Heart right ventricle (tissue), 16 donors: ENCODE data around the gene MMP25. TPM values are rescaled to one million over a fixed set of nuclear protein-coding genes. Genes with fewer than 3 reads are reported as not detected.

Experiments used
- ATAC-seq, 8 donors: fragments of 200-7000 bp; cut with Tn5 transposase; one replicate each; pipeline ENCODE4 v1.9.1; 2020; ENCODE audit warnings: mild to moderate bottlenecking in 8 of 8, moderate library complexity in 8 of 8, moderate number of reproducible peaks in 1 of 8
- DNase-seq, 2 donors: peaks; one replicate each; pipeline ENCODE4 v3.0.0-alpha.2; 2020
- H3K27ac ChIP-seq, 10 donors: fragments of 200-600 bp; sonication (generic) in 2 of 10; one replicate each; pipeline versions ENCODE4 v1.5.0 to v1.8.0; 2020 to 2022; ENCODE audit warnings: mild to moderate bottlenecking in 3 of 10
- H3K27me3 ChIP-seq, 7 donors: fragments of 200-600 bp; one replicate each; pipeline ENCODE4 v1.8.0; 2021 to 2022; ENCODE audit warnings: mild to moderate bottlenecking in 2 of 7
- H3K36me3 ChIP-seq, 9 donors: fragments of 200-600 bp; sonication (generic) in 1 of 9; one replicate each; pipeline versions ENCODE4 v1.5.0 to v1.8.0; 2020 to 2022; ENCODE audit warnings: mild to moderate bottlenecking in 2 of 9
- H3K4me1 ChIP-seq, 9 donors: fragments of 200-600 bp; sonication (generic) in 1 of 9; one replicate each; pipeline versions ENCODE4 v1.5.0 to v1.8.0; 2020 to 2022; ENCODE audit warnings: mild to moderate bottlenecking in 4 of 9
- H3K4me3 ChIP-seq, 10 donors: fragments of 200-600 bp; sonication (generic) in 2 of 10; one replicate each; pipeline versions ENCODE4 v1.5.0 to v1.8.0; 2020 to 2022; ENCODE audit warnings: mild to moderate bottlenecking in 7 of 10, moderate library complexity in 2 of 10
- H3K9me3 ChIP-seq, 11 donors: fragments of 200-600 bp in 10 of 11; sonication (generic) in 2 of 11; one replicate each; pipeline versions ENCODE4 v1.5.0 to v1.8.0; 2013 to 2022; ENCODE audit warnings: mild to moderate bottlenecking in 2 of 11, control low read depth in 1 of 11, moderate library complexity in 1 of 11
- CTCF ChIP-seq, 9 donors: fragments of 200-600 bp; sonication (generic) in 2 of 9; IDR thresholded peaks; one replicate each; pipeline versions ENCODE4 v1.5.0 to v1.8.0; 2021 to 2022; ENCODE audit warnings: antibody characterized with exemption in 9 of 9, mild to moderate bottlenecking in 5 of 9, moderate library complexity in 1 of 9
- WGBS, 2 donors: extraction: QIAGEN DNeasy Blood & Tissue Kit; methylation state at CpG; one replicate each; pipeline ENCODE4 v1.1.7; 2013; ENCODE audit warnings: inconsistent platforms in 1 of 2; 5-methylcytosine and 5-hydroxymethylcytosine counted together
- intact Hi-C, 10 donors: fragments of 100-400 bp; cut with DNase I; formaldehyde crosslinking; loops; one replicate each; pipeline versions ENCODE4 v1.11.1 to v1.14.2; 2022
- polyA plus RNA-seq, 2 donors: library from polyadenylated mRNA; stranded (reverse); fragments of 200-250 nt; gene quantifications; one replicate each; pipeline ENCODE4 v1.2.3, GENCODE V29; 2013
- total RNA-seq, 10 donors: library from RNA; stranded (reverse); fragmentation: NEBNext Ultra II Directional in 3 of 10; extraction: Animal tissue kit (Norgen Biotek cat#: 25700) in 3 of 10; gene quantifications; one replicate each; pipeline versions ENCODE4 v1.2.1 to v1.2.4, GENCODE V29; 2021 to 2023
- donor health status: Arrhythmogenic right ventricular cardiomyopathy.
- donor health status: ischemic (EF 13 %, LVEDD 7.1; RV severe dilation, severe dysfunction).
- donor health status: healthy with polysubstance abuse.
- donor health status: DM: no; HTN: yes; CAD: no.
- donor health status: DM: no; HTN: no; CAD: no.
- donor health status: ischemic (EF 25% LVEDD 6.9; RV normal size, moderate dysfunction).
- donor health status: ischemic (EF 25% LVEDD 5.7; RV mildly dilated, moderate dysfunction).
- donor health status: healthy.
- donor health status: DM: yes; HTN: yes; CAD: no.
- donor health status: Ischemic cardiomyopathy.
- donor health status: ischemic (EF 35%, LVEDD 5.7; RV mildly dilated, moderate dysfunction).
- donor health status: nonischemic (EF 11% LVEDD 7.7; RV severe dilation, severe dysfunction).
- donor health status: DM: yes; HTN: yes; CAD: no.
- donor health status: PGD.
- donor health status: ischemic (EF 29% LVEDD 5.4; RV normal size, mild dysfunction).
- donor health status: nonischemic (EF 23%, LVEDD 6.1; RV moderate dilation, normal function).

The MMP25 gene
- total and polyA plus RNA-seq, 12 donors = 0.26 to 3.9 (median 0.97) TPM

DNA sequence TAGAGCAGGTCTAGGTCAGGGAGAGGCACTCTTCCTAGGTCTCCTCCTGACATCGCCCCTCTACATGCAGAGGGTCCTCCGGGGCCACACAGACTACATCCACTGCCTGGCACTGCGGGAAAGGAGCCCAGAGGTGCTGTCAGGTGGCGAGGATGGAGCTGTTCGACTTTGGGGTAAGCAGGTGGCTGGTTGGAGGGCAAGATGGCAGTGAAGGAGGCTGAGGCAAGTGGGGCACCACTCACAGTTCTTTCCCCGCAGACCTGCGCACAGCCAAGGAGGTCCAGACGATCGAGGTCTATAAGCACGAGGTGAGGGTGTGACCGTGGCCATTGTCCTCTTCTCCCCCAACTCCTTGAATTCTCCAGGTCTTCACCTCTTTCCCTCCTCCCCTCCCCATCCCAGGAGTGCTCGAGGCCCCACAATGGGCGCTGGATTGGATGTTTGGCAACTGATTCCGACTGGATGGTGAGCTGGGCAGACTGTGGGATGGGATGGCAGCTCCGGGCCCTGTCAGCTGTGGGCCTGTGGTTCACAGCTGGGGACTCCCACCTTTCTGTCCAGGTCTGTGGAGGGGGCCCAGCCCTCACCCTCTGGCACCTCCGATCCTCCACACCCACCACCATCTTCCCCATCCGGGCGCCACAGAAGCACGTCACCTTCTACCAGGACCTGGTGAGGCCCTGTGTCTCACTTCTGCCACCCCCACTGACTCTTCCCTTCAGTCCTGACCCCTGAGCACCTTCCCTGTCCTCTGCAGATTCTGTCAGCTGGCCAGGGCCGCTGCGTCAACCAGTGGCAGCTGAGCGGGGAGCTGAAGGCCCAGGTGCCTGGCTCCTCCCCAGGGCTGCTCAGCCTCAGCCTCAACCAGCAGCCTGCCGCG lies 19.5 kb upstream of the MMP25 start:
- WGBS, 2 donors = 96 to 97% methylated on average over 24 of the region's 24 CpGs
- DNase-seq = no peak

GRCh38 chr16:3027489-3027795 lies 18.9 kb upstream of the MMP25 start:
- no peak for DNase-seq
- TF ChIP-seq CTCF (IDR thresholded peaks at IDR 0.05) = no peak
- intact Hi-C loops = no loop called here

More for the DNA sequence above, 19.5 kb upstream of the MMP25 start:
- intact Hi-C loops = no loop called here
- ATAC-seq = no peak
- TF ChIP-seq CTCF (IDR thresholded peaks at IDR 0.05) = no peak
- no peak overlapping the region for H3K27ac ChIP-seq
- peaks cover 0 to 25% (median 17%) of the 10 kb centered on the region in 9 donors for H3K36me3 ChIP-seq
- H3K4me3 ChIP-seq = no peak overlapping the region
- peaks cover 5 to 34% (median 31%) of the 10 kb centered on the region in 7 donors for H3K27me3 ChIP-seq
- H3K9me3 ChIP-seq = no peaks in the 10 kb centered on the region
- H3K4me1 ChIP-seq = peaks cover 22 to 56% (median 36%) of the 10 kb centered on the region in 9 donors

GRCh38 chr16:3027983-3028715 lies 18.2 kb upstream of the MMP25 start:
- WGBS, 2 donors = 19 to 26% methylated on average over 54 to 58 of the region's 58 CpGs
- H3K36me3 ChIP-seq = peaks cover 0 to 25% (median 17%) of the 10 kb centered on the region in 9 donors
- DNase-seq (peak; percentile 52 to 85), ATAC-seq (peak; percentile 10 to 45 (median 26))
- peaks cover 11 to 43% (median 23%) of the 10 kb centered on the region in 9 donors for H3K4me1 ChIP-seq
- H3K4me3 ChIP-seq = peak overlapping the region in 2 of 10 donors; percentile 9 to 22
- no peak overlapping the region for H3K27ac ChIP-seq
- H3K9me3 ChIP-seq = no peaks in the 10 kb centered on the region
- peak; percentile 33 to 77 (median 68) for TF ChIP-seq CTCF (IDR thresholded peaks at IDR 0.05)
- intact Hi-C loops = no loop called here
- H3K27me3 ChIP-seq = peaks cover 5 to 46% (median 43%) of the 10 kb centered on the region in 7 donors

More at GRCh38 chr16:3027489-3027795, 18.9 kb upstream of the MMP25 start:
- WGBS, 2 donors = 91 to 92% methylated on average over 8 of the region's 8 CpGs
- Histone ChIP-seq H3K36me3 (peaks cover 0 to 25% (median 17%) of the 10 kb centered on the region in 9 donors), H3K4me1 (peaks cover 18 to 50% (median 30%) of the 10 kb centered on the region in 9 donors), H3K27ac (no peak overlapping the region), H3K27me3 (peaks cover 5 to 39% (median 36%) of the 10 kb centered on the region in 7 donors), H3K4me3 (no peak overlapping the region), H3K9me3 (no peaks in the 10 kb centered on the region)
- no peak for ATAC-seq

- TF ChIP-seq CTCF (IDR thresholded peaks at IDR 0.05) = no peak
- Histone ChIP-seq H3K27ac (no peak overlapping the region), H3K4me1 (peaks cover 7 to 36% (median 18%) of the 10 kb centered on the region in 9 donors), H3K27me3 (peaks cover 5 to 53% (median 48%) of the 10 kb centered on the region in 7 donors), H3K9me3 (no peaks in the 10 kb centered on the region), H3K36me3 (peaks cover 0 to 25% (median 17%) of the 10 kb centered on the region in 9 donors), H3K4me3 (peak overlapping the region in 1 of 10 donors; percentile 9)
- ATAC-seq (no peak), DNase-seq (no peak)
- WGBS, 2 donors = 28 to 37% methylated on average over 12 to 15 of the region's 15 CpGs
- intact Hi-C loops = no loop called here
Measured at GRCh38 chr16:3028716-3029319, 17.5 kb upstream of the MMP25 start.
